ENCODE measurements around the gene AP2B1. TPM values are rescaled to one million over a fixed set of nuclear protein-coding genes. Genes with fewer than 3 reads are reported as not detected.

Gene AP2B1
- 92.8 TPM for polyA plus RNA-seq (2013, experiment 1 of 2)
- polyA plus RNA-seq (2013, experiment 2 of 2), result 92.2 TPM

GRCh38 chr17:35587074-35587961, at the start of gene AP2B1:
TSS of gene AP2B1 (plus strand) at chr17:35587322. CDS start at chr17:35594031, 6,709 bp downstream.
- Histone ChIP-seq H2BK5ac (ENCODE audit: low read length) (peak within 1 kb of the TSS; percentile 9), H3K4me1 (ENCODE audit: control insufficient read depth, low read depth, low read length) (peaks cover 3% of the 10 kb centered on the region), H4K8ac (ENCODE audit: low read depth, low read length) (no peak within 1 kb of the TSS), H3K9ac (ENCODE audit: low read length) (peak within 1 kb of the TSS; percentile 91), H3K79me2 (ENCODE audit: control insufficient read depth, insufficient read depth, low read length) (peaks cover 27% of the 10 kb centered on the region), H3K4me2 (ENCODE audit: low read length) (peak within 1 kb of the TSS; percentile 73), H3K79me1 (ENCODE audit: low read length) (peaks cover 4% of the 10 kb centered on the region), H2BK15ac (replicated peaks; ENCODE audit: low read depth) (no peak within 1 kb of the TSS), H3K4me3 (ENCODE audit: low read length) (peak within 1 kb of the TSS; percentile 85), H2AK5ac (ENCODE audit: low read length) (no peak within 1 kb of the TSS), H2BK120ac (ENCODE audit: low read depth, low read length) (no peak within 1 kb of the TSS), H4K5ac (ENCODE audit: low read length) (peak within 1 kb of the TSS; percentile 99), H3K4ac (ENCODE audit: low read depth, low read length) (peak within 1 kb of the TSS; percentile 89), H3K27ac (ENCODE audit: low read depth, low read length) (peak within 1 kb of the TSS; percentile 45), H3K23ac (ENCODE audit: low read length) (peak within 1 kb of the TSS; percentile 0), H3K56ac (ENCODE audit: low read length) (peak within 1 kb of the TSS; percentile 96), H3K27me3 (ENCODE audit: insufficient read depth, low read length, poor library complexity) (no peaks in the 10 kb centered on the region), H3K18ac (ENCODE audit: low read length) (peak within 1 kb of the TSS; percentile 88), H3K36me3 (ENCODE audit: control insufficient read depth, insufficient read depth, low read length) (no peaks in the 10 kb centered on the region)
- WGBS (ENCODE audit: extremely low coverage, insufficient coverage, low lambda C conversion rate), result no CpG with 5 or more reads among the region's 50 CpGs
- DNase-seq, result peak; percentile 98

GRCh38 chr17:35537601-35538141, 49.5 kb upstream of the AP2B1 start, which contains the start of gene SLFN12L:
TSS of gene SLFN12L (minus strand) at chr17:35537678. CDS start at chr17:35522364, 15,314 bp downstream.
- H3K4me1 ChIP-seq (ENCODE audit: control insufficient read depth, low read depth, low read length), result no peaks in the 10 kb centered on the region
- H3K4ac ChIP-seq (ENCODE audit: low read depth, low read length), result no peak within 1 kb of the TSS
- H3K18ac ChIP-seq (ENCODE audit: low read length), result no peak within 1 kb of the TSS
- H2AK5ac ChIP-seq (ENCODE audit: low read length), result no peak within 1 kb of the TSS
- no peak within 1 kb of the TSS for H2BK5ac ChIP-seq (ENCODE audit: low read length)
- H3K27me3 ChIP-seq (ENCODE audit: insufficient read depth, low read length, poor library complexity), result no peaks in the 10 kb centered on the region
- no peak within 1 kb of the TSS for H3K23ac ChIP-seq (ENCODE audit: low read length)
- no peak for DNase-seq
- no peak within 1 kb of the TSS for H2BK15ac ChIP-seq (replicated peaks; ENCODE audit: low read depth)
- WGBS (ENCODE audit: extremely low coverage, insufficient coverage, low lambda C conversion rate), result no CpG with 5 or more reads among the region's 2 CpGs
- H3K79me2 ChIP-seq (ENCODE audit: control insufficient read depth, insufficient read depth, low read length), result no peaks in the 10 kb centered on the region
- no peak within 1 kb of the TSS for H3K56ac ChIP-seq (ENCODE audit: low read length)
- no peak within 1 kb of the TSS for H4K5ac ChIP-seq (ENCODE audit: low read length)
- H3K36me3 ChIP-seq (ENCODE audit: control insufficient read depth, insufficient read depth, low read length), result no peaks in the 10 kb centered on the region
- H4K8ac ChIP-seq (ENCODE audit: low read depth, low read length), result no peak within 1 kb of the TSS
- no peak within 1 kb of the TSS for H3K9ac ChIP-seq (ENCODE audit: low read length)
- H3K79me1 ChIP-seq (ENCODE audit: low read length), result no peaks in the 10 kb centered on the region
- no peak within 1 kb of the TSS for H3K27ac ChIP-seq (ENCODE audit: low read depth, low read length)
- no peak within 1 kb of the TSS for H3K4me3 ChIP-seq (ENCODE audit: low read length)
- no peak within 1 kb of the TSS for H3K4me2 ChIP-seq (ENCODE audit: low read length)
- no peak within 1 kb of the TSS for H2BK120ac ChIP-seq (ENCODE audit: low read depth, low read length)

GRCh38 chr17:35539659-35540026, 47.5 kb upstream of the AP2B1 start:
- Histone ChIP-seq H3K56ac (ENCODE audit: low read length) (no peak overlapping the region), H3K4me1 (ENCODE audit: control insufficient read depth, low read depth, low read length) (no peaks in the 10 kb centered on the region), H3K4ac (ENCODE audit: low read depth, low read length) (no peak overlapping the region), H4K5ac (ENCODE audit: low read length) (no peak overlapping the region), H2BK120ac (ENCODE audit: low read depth, low read length) (no peak overlapping the region), H3K4me3 (ENCODE audit: low read length) (no peak overlapping the region), H3K27ac (ENCODE audit: low read depth, low read length) (no peak overlapping the region), H3K23ac (ENCODE audit: low read length) (no peak overlapping the region), H3K18ac (ENCODE audit: low read length) (no peak overlapping the region), H3K79me2 (ENCODE audit: control insufficient read depth, insufficient read depth, low read length) (no peaks in the 10 kb centered on the region), H3K9ac (ENCODE audit: low read length) (no peak overlapping the region), H4K8ac (ENCODE audit: low read depth, low read length) (no peak overlapping the region), H3K79me1 (ENCODE audit: low read length) (no peaks in the 10 kb centered on the region), H3K4me2 (ENCODE audit: low read length) (no peak overlapping the region), H3K36me3 (ENCODE audit: control insufficient read depth, insufficient read depth, low read length) (no peaks in the 10 kb centered on the region), H2BK15ac (replicated peaks; ENCODE audit: low read depth) (no peak overlapping the region), H2BK5ac (ENCODE audit: low read length) (no peak overlapping the region), H3K27me3 (ENCODE audit: insufficient read depth, low read length, poor library complexity) (no peaks in the 10 kb centered on the region), H2AK5ac (ENCODE audit: low read length) (no peak overlapping the region)
- no peak for DNase-seq
- no CpG with 5 or more reads among the region's 5 CpGs for WGBS (ENCODE audit: extremely low coverage, insufficient coverage, low lambda C conversion rate)

- Histone ChIP-seq H2AK5ac (ENCODE audit: low read length) (no peak overlapping the region), H4K8ac (ENCODE audit: low read depth, low read length) (no peak overlapping the region), H3K4ac (ENCODE audit: low read depth, low read length) (no peak overlapping the region), H2BK15ac (replicated peaks; ENCODE audit: low read depth) (no peak overlapping the region), H2BK5ac (ENCODE audit: low read length) (no peak overlapping the region), H3K79me1 (ENCODE audit: low read length) (no peaks in the 10 kb centered on the region), H2BK120ac (ENCODE audit: low read depth, low read length) (no peak overlapping the region), H3K18ac (ENCODE audit: low read length) (no peak overlapping the region), H3K27ac (ENCODE audit: low read depth, low read length) (no peak overlapping the region), H3K9ac (ENCODE audit: low read length) (no peak overlapping the region), H3K27me3 (ENCODE audit: insufficient read depth, low read length, poor library complexity) (no peaks in the 10 kb centered on the region), H3K4me3 (ENCODE audit: low read length) (no peak overlapping the region), H3K56ac (ENCODE audit: low read length) (no peak overlapping the region), H3K4me2 (ENCODE audit: low read length) (no peak overlapping the region), H4K5ac (ENCODE audit: low read length) (no peak overlapping the region), H3K23ac (ENCODE audit: low read length) (no peak overlapping the region), H3K79me2 (ENCODE audit: control insufficient read depth, insufficient read depth, low read length) (no peaks in the 10 kb centered on the region), H3K36me3 (ENCODE audit: control insufficient read depth, insufficient read depth, low read length) (no peaks in the 10 kb centered on the region), H3K4me1 (ENCODE audit: control insufficient read depth, low read depth, low read length) (no peaks in the 10 kb centered on the region)
- WGBS (ENCODE audit: extremely low coverage, insufficient coverage, low lambda C conversion rate), result no CpG with 5 or more reads among the region's 8 CpGs
- no peak for DNase-seq
These were observed 46.3 kb upstream of the AP2B1 start for GRCh38 chr17:35540589-35541404.

GRCh38 chr17:35541434-35541833, 45.7 kb upstream of the AP2B1 start:
- no peak overlapping the region for H3K27ac ChIP-seq (ENCODE audit: low read depth, low read length)
- no peak overlapping the region for H2BK15ac ChIP-seq (replicated peaks; ENCODE audit: low read depth)
- H3K4me3 ChIP-seq (ENCODE audit: low read length), result no peak overlapping the region
- no peaks in the 10 kb centered on the region for H3K27me3 ChIP-seq (ENCODE audit: insufficient read depth, low read length, poor library complexity)
- no peak overlapping the region for H2BK5ac ChIP-seq (ENCODE audit: low read length)
- no peak overlapping the region for H3K4ac ChIP-seq (ENCODE audit: low read depth, low read length)
- no peak overlapping the region for H4K5ac ChIP-seq (ENCODE audit: low read length)
- H4K8ac ChIP-seq (ENCODE audit: low read depth, low read length), result no peak overlapping the region
- no peak for DNase-seq
- WGBS (ENCODE audit: extremely low coverage, insufficient coverage, low lambda C conversion rate), result no CpG with 5 or more reads among the region's 1 CpG
- no peaks in the 10 kb centered on the region for H3K4me1 ChIP-seq (ENCODE audit: control insufficient read depth, low read depth, low read length)
- H3K79me1 ChIP-seq (ENCODE audit: low read length), result no peaks in the 10 kb centered on the region
- no peak overlapping the region for H2BK120ac ChIP-seq (ENCODE audit: low read depth, low read length)
- no peaks in the 10 kb centered on the region for H3K79me2 ChIP-seq (ENCODE audit: control insufficient read depth, insufficient read depth, low read length)
- no peak overlapping the region for H3K56ac ChIP-seq (ENCODE audit: low read length)
- H3K23ac ChIP-seq (ENCODE audit: low read length), result no peak overlapping the region
- no peak overlapping the region for H2AK5ac ChIP-seq (ENCODE audit: low read length)
- H3K18ac ChIP-seq (ENCODE audit: low read length), result no peak overlapping the region
- no peak overlapping the region for H3K4me2 ChIP-seq (ENCODE audit: low read length)
- H3K9ac ChIP-seq (ENCODE audit: low read length), result no peak overlapping the region
- no peaks in the 10 kb centered on the region for H3K36me3 ChIP-seq (ENCODE audit: control insufficient read depth, insufficient read depth, low read length)

Measured in mesendoderm (in vitro differentiated cells).